H9 (cell line): ENCODE data around the gene CFAP77. TPM values are rescaled to one million over a fixed set of nuclear protein-coding genes. Genes with fewer than 3 reads are reported as not detected.

Experiments used
- DNase-seq: peaks from one replicate; pipeline ENCODE4 v3.0.0-alpha.2; 2017
- H2AFZ ChIP-seq: one replicate; pipeline ENCODE4 v1.6.1; 2013; ENCODE audit warnings: mild to moderate bottlenecking, low read length, control low read depth, moderate library complexity
- H2AK5ac ChIP-seq: 2 replicates; pipeline ENCODE4 v1.6.1; 2013; ENCODE audit warnings: low read length, control low read depth, mixed read lengths; ENCODE audit not compliant: insufficient read length
- H2BK120ac ChIP-seq: one replicate; pipeline ENCODE4 v1.6.1; 2013; ENCODE audit warnings: low read depth, mild to moderate bottlenecking, low read length, control low read depth, inconsistent platforms; ENCODE audit not compliant: poor library complexity, severe bottlenecking
- H2BK12ac ChIP-seq: 2 replicates; pipeline ENCODE4 v1.6.1; 2013; ENCODE audit warnings: low read length, control low read depth, mixed read lengths, low read depth; ENCODE audit not compliant: insufficient read length
- H2BK15ac ChIP-seq: 2 replicates; pipeline ENCODE4 v1.6.1; 2013; ENCODE audit warnings: low read depth, low read length, control low read depth
- H2BK20ac ChIP-seq: one replicate; pipeline ENCODE4 v1.6.1; 2013; ENCODE audit warnings: low read depth, mild to moderate bottlenecking, low read length, control low read depth, inconsistent platforms; ENCODE audit not compliant: poor library complexity, severe bottlenecking
- H2BK5ac ChIP-seq: 2 replicates; pipeline ENCODE4 v1.6.1; 2013; ENCODE audit warnings: low read length, control low read depth, mixed read lengths; ENCODE audit not compliant: insufficient read length
- H3K14ac ChIP-seq: 2 replicates; pipeline ENCODE4 v1.6.1; 2013; ENCODE audit warnings: low read length, control low read depth; ENCODE audit not compliant: insufficient read depth
- H3K18ac ChIP-seq: 2 replicates; pipeline ENCODE4 v1.6.1; 2013; ENCODE audit warnings: low read depth, mild to moderate bottlenecking, mixed read lengths, low read length, control low read depth; ENCODE audit not compliant: insufficient read length
- H3K23ac ChIP-seq: 2 replicates; pipeline ENCODE4 v1.6.1; 2013; ENCODE audit warnings: low read length, control low read depth, mixed read lengths, low read depth; ENCODE audit not compliant: insufficient read length
- H3K23me2 ChIP-seq: 2 replicates; pipeline ENCODE4 v1.6.1; 2013; ENCODE audit warnings: low read depth, mild to moderate bottlenecking, mixed read lengths, low read length, control low read depth; ENCODE audit not compliant: insufficient read length, poor library complexity, severe bottlenecking
- H3K27ac ChIP-seq: 2 replicates; pipeline ENCODE4 v1.5.1; 2013; ENCODE audit warnings: low read length, control low read depth, mixed read lengths, low read depth; ENCODE audit not compliant: insufficient read length
- H3K27me3 ChIP-seq: 2 replicates; pipeline ENCODE4 v1.6.1; 2013; ENCODE audit warnings: low read length, control low read depth, inconsistent platforms; ENCODE audit not compliant: insufficient read depth
- H3K4ac ChIP-seq: 2 replicates; pipeline ENCODE4 v1.6.1; 2013; ENCODE audit warnings: low read depth, mild to moderate bottlenecking, control low read depth, inconsistent platforms, low read length, moderate library complexity
- H3K4me1 ChIP-seq: 2 replicates; pipeline ENCODE4 v1.6.1; 2013; ENCODE audit warnings: low read length, control low read depth, inconsistent platforms; ENCODE audit not compliant: insufficient read depth
- H3K4me2 ChIP-seq: 2 replicates; pipeline ENCODE4 v1.6.1; 2013; ENCODE audit warnings: low read length, control low read depth, mixed read lengths; ENCODE audit not compliant: insufficient read length, insufficient read depth
- H3K56ac ChIP-seq: 2 replicates; pipeline ENCODE4 v1.6.1; 2013; ENCODE audit warnings: low read depth, mild to moderate bottlenecking, mixed read lengths, low read length, control low read depth; ENCODE audit not compliant: insufficient read length
- H3K79me1 ChIP-seq: 2 replicates; pipeline ENCODE4 v1.6.1; 2013; ENCODE audit warnings: low read depth, mild to moderate bottlenecking, moderate library complexity, low read length, control low read depth, inconsistent platforms; ENCODE audit not compliant: insufficient read depth, poor library complexity, severe bottlenecking
- H3K79me2 ChIP-seq: 2 replicates; pipeline ENCODE4 v1.6.1; 2013; ENCODE audit warnings: low read length, control low read depth, inconsistent platforms; ENCODE audit not compliant: insufficient read depth
- H3K9ac ChIP-seq: 2 replicates; pipeline ENCODE4 v1.6.1; 2013; ENCODE audit warnings: low read length, control low read depth, mixed read lengths; ENCODE audit not compliant: insufficient read length; ENCODE audit errors: extremely low read depth
- H3K9me3 ChIP-seq: one replicate; pipeline ENCODE4 v1.6.1; 2013; ENCODE audit warnings: low read depth, low read length, inconsistent platforms; ENCODE audit not compliant: control insufficient read depth
- H3T11ph ChIP-seq: one replicate; pipeline ENCODE4 v1.6.1; 2013; ENCODE audit warnings: mild to moderate bottlenecking, low read length, control low read depth, inconsistent platforms
- H4K20me1 ChIP-seq: one replicate; pipeline ENCODE4 v1.6.1; 2013; ENCODE audit not compliant: control insufficient read depth, insufficient read length, insufficient read depth
- H4K5ac ChIP-seq: 2 replicates; pipeline ENCODE4 v1.6.1; 2013; ENCODE audit warnings: low read depth, mild to moderate bottlenecking, mixed read lengths, low read length, control low read depth; ENCODE audit not compliant: insufficient read length
- H4K8ac ChIP-seq: replicated peaks from 2 replicates; pipeline ENCODE4 v1.6.1; 2013; ENCODE audit warnings: low read length, control low read depth, mixed read lengths, low read depth; ENCODE audit not compliant: insufficient read length
- H4K91ac ChIP-seq: 2 replicates; pipeline ENCODE4 v1.6.1; 2013; ENCODE audit warnings: low read depth, mild to moderate bottlenecking, moderate library complexity, mixed read lengths, low read length, control low read depth; ENCODE audit not compliant: insufficient read length
- H3K27ac Mint-ChIP-seq, 3 experiments: 2 replicates in 2 of 3; 3 replicates in 1 of 3; pipeline ENCODE4 v1.8.0; 2020 to 2021; ENCODE audit warnings: mixed read lengths in 3 of 3, mild to moderate bottlenecking in 1 of 3, moderate library complexity in 1 of 3
- H3K27me3 Mint-ChIP-seq: 2 replicates; pipeline ENCODE4 v1.8.0; 2021; ENCODE audit warnings: low read depth, mild to moderate bottlenecking, moderate library complexity, mixed read lengths
- H3K36me3 Mint-ChIP-seq, 3 experiments: 2 replicates in 2 of 3; 3 replicates in 1 of 3; pipeline ENCODE4 v1.8.0; 2020 to 2021; ENCODE audit warnings: low read depth in 3 of 3, mixed read lengths in 3 of 3; ENCODE audit not compliant: insufficient read depth in 1 of 3
- H3K4me1 Mint-ChIP-seq, 2 experiments: 2 replicates each; pipeline ENCODE4 v1.8.0; 2020; ENCODE audit warnings: mixed read lengths in 2 of 2
- H3K4me3 Mint-ChIP-seq, 2 experiments: 2 replicates in 1 of 2; 3 replicates in 1 of 2; pipeline ENCODE4 v1.8.0; 2020 to 2021; ENCODE audit warnings: mild to moderate bottlenecking in 2 of 2, mixed read lengths in 2 of 2, moderate library complexity in 1 of 2
- H3K9me3 Mint-ChIP-seq, 2 experiments: 2 replicates in 1 of 2; 3 replicates in 1 of 2; pipeline ENCODE4 v1.8.0; 2020; ENCODE audit warnings: mild to moderate bottlenecking in 2 of 2, mixed read lengths in 2 of 2, moderate library complexity in 1 of 2
- WGBS: extraction: QIAGEN DNeasy Blood & Tissue Kit; methylation state at CpG from one replicate; pipeline ENCODE4 v1.1.7; 2013; ENCODE audit warnings: missing lambda C conversion rate, low lambda C conversion rate, mixed read lengths; ENCODE audit not compliant: insufficient read length; ENCODE audit errors: extremely low coverage; 5-methylcytosine and 5-hydroxymethylcytosine counted together
- total RNA-seq: library from RNA; stranded (reverse); gene quantifications from 2 replicates; pipeline ENCODE4 v1.2.1, GENCODE V29; 2021
- TF ChIP-seq, protein P1 (sequence below): fragments of 200-600 bp; sonication (generic); conservative IDR thresholded peaks from 3 replicates; pipeline ENCODE4 v1.8.0; 2021; ENCODE audit warnings: antibody characterized with exemption, mild to moderate bottlenecking

CFAP77 gene
- total RNA-seq, 1 experiment from 2014 or later = 0.72 TPM

DNA sequence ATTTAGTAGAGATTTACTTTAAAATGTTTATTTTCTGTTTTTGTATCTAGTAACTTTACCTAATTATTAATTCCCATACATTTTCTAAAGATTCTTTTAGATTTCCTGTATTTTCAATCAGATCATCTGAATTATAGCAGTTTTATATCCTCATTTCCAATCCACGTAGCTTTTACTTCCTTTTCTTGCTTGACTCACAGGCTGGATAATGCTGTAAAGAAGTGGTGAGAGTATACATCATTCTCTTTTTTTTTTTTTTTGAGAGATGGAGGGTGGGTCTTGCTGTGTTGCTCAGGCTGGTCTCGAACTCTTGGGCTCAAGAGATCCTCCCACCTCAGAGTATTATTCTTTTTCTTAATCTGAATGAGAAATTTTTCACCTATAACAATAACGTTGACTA, 44.0 kb upstream of the CFAP77 start:
- no peaks in the 10 kb centered on the region for H3K27me3 ChIP-seq
- H2BK120ac ChIP-seq = no peak overlapping the region
- H3K79me1 ChIP-seq = no peaks in the 10 kb centered on the region
- no peak overlapping the region for H2AFZ ChIP-seq
- Mint-ChIP-seq H3K9me3 (no peaks in the 10 kb centered on the region), H3K27ac (no peak overlapping the region), H3K27me3 (no peaks in the 10 kb centered on the region; the same call in 1 of the 2 replicates), H3K4me1 (no peaks in the 10 kb centered on the region), H3K4me3 (no peak overlapping the region), H3K36me3 (no peaks in the 10 kb centered on the region)
- TF ChIP-seq, protein P1, sequence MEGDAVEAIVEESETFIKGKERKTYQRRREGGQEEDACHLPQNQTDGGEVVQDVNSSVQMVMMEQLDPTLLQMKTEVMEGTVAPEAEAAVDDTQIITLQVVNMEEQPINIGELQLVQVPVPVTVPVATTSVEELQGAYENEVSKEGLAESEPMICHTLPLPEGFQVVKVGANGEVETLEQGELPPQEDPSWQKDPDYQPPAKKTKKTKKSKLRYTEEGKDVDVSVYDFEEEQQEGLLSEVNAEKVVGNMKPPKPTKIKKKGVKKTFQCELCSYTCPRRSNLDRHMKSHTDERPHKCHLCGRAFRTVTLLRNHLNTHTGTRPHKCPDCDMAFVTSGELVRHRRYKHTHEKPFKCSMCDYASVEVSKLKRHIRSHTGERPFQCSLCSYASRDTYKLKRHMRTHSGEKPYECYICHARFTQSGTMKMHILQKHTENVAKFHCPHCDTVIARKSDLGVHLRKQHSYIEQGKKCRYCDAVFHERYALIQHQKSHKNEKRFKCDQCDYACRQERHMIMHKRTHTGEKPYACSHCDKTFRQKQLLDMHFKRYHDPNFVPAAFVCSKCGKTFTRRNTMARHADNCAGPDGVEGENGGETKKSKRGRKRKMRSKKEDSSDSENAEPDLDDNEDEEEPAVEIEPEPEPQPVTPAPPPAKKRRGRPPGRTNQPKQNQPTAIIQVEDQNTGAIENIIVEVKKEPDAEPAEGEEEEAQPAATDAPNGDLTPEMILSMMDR = no peak
- H3K23ac ChIP-seq = no peak overlapping the region
- no peak overlapping the region for H2BK20ac ChIP-seq
- H4K20me1 ChIP-seq = no peaks in the 10 kb centered on the region
- H2AK5ac ChIP-seq = no peak overlapping the region
- H3K56ac ChIP-seq = no peak overlapping the region
- no peaks in the 10 kb centered on the region for H3K79me2 ChIP-seq
- H3K9me3 ChIP-seq = no peaks in the 10 kb centered on the region
- no peak overlapping the region for H2BK5ac ChIP-seq
- no peak overlapping the region for H2BK12ac ChIP-seq
- no peaks in the 10 kb centered on the region for H3K4me1 ChIP-seq
- H3K14ac ChIP-seq = no peak overlapping the region
- H3K9ac ChIP-seq = no peak overlapping the region
- no peak overlapping the region for H3K18ac ChIP-seq
- H3K23me2 ChIP-seq = no peaks in the 10 kb centered on the region
- no peak overlapping the region for H3T11ph ChIP-seq
- H4K5ac ChIP-seq = no peak overlapping the region
- H4K8ac ChIP-seq = no peak overlapping the region
- no peak overlapping the region for H2BK15ac ChIP-seq
- DNase-seq = no peak
- H3K4me2 ChIP-seq = no peak overlapping the region
- WGBS = no CpG with 5 or more reads among the region's 3 CpGs
- no peak overlapping the region for H4K91ac ChIP-seq
- no peak overlapping the region for H3K4ac ChIP-seq
- H3K27ac ChIP-seq = no peak overlapping the region
